HEK293 (cell line): ENCODE data around the gene SLC35B4.

ENCODE experiments used
- BCL11B ChIP-seq: fragments of 450-650 bp; formaldehyde crosslinking; IDR thresholded peaks from 2 replicates; pipeline ENCODE4 v1.5.1; 2016; ENCODE audit warnings: low read depth, missing biosample characterization, missing genetic modification characterization
- HOXA7 ChIP-seq: sonication (generic); formaldehyde crosslinking; IDR thresholded peaks from 2 replicates; pipeline ENCODE4 v1.8.1; 2022; ENCODE audit warnings: missing genetic modification reagents, borderline replicate concordance
- KLF9 ChIP-seq: fragments of 450-650 bp; formaldehyde crosslinking; IDR thresholded peaks from 2 replicates; pipeline ENCODE4 v1.5.1; 2016; ENCODE audit warnings: missing biosample characterization, missing genetic modification characterization, low read depth
- OSR2 ChIP-seq: fragments of 450-650 bp; formaldehyde crosslinking; IDR thresholded peaks from 2 replicates; pipeline ENCODE4 v1.5.1; 2016; ENCODE audit warnings: missing biosample characterization, missing genetic modification characterization
- ZNF169 ChIP-seq: fragments of 450-650 bp; formaldehyde crosslinking; IDR thresholded peaks from 2 replicates; pipeline ENCODE4 v1.5.1; 2016; ENCODE audit warnings: missing biosample characterization, missing genetic modification characterization
- ZNF214 ChIP-seq: fragments of 450-650 bp; formaldehyde crosslinking; IDR thresholded peaks from 2 replicates; pipeline ENCODE4 v1.5.1; 2017; ENCODE audit warnings: missing biosample characterization, mild to moderate bottlenecking, missing genetic modification characterization, borderline replicate concordance
- ZNF341 ChIP-seq: fragments of 450-650 bp; formaldehyde crosslinking; IDR thresholded peaks from 2 replicates; pipeline ENCODE4; 2016; ENCODE audit warnings: low read depth, missing biosample characterization, missing genetic modification characterization
- ZNF423 ChIP-seq: fragments of 450-650 bp; formaldehyde crosslinking; IDR thresholded peaks from 2 replicates; pipeline ENCODE4 v1.5.1; 2016; ENCODE audit warnings: missing biosample characterization, missing genetic modification characterization
- ZNF560 ChIP-seq: fragments of 450-650 bp; formaldehyde crosslinking; IDR thresholded peaks from 2 replicates; pipeline ENCODE4 v1.5.1; 2017; ENCODE audit warnings: missing biosample characterization, missing genetic modification characterization, borderline replicate concordance
- ZNF571 ChIP-seq: fragments of 450-650 bp; formaldehyde crosslinking; IDR thresholded peaks from 2 replicates; pipeline ENCODE4 v1.5.0; 2017; ENCODE audit warnings: missing biosample characterization, missing genetic modification characterization
- ZNF596 ChIP-seq: fragments of 450-650 bp; IDR thresholded peaks from 2 replicates; pipeline ENCODE4 v1.5.0; 2018; ENCODE audit warnings: missing biosample characterization, mild to moderate bottlenecking, missing genetic modification characterization, moderate library complexity
- ZNF610 ChIP-seq: fragments of 450-650 bp; formaldehyde crosslinking; IDR thresholded peaks from 2 replicates; pipeline ENCODE4 v1.5.1; 2016; ENCODE audit warnings: missing biosample characterization, missing genetic modification characterization, borderline replicate concordance
- ZNF837 ChIP-seq: fragments of 450-650 bp; formaldehyde crosslinking; IDR thresholded peaks from 2 replicates; pipeline ENCODE4 v1.5.1; 2016; ENCODE audit warnings: missing biosample characterization, missing genetic modification characterization
- TF ChIP-seq, protein P1 (sequence below): fragments of 450-650 bp; formaldehyde crosslinking; IDR thresholded peaks from 2 replicates; pipeline ENCODE4 v1.5.1; 2016; ENCODE audit warnings: missing biosample characterization, missing genetic modification characterization, borderline replicate concordance
- TF ChIP-seq, protein P2 (sequence below): fragments of 450-650 bp; formaldehyde crosslinking; IDR thresholded peaks from 2 replicates; pipeline ENCODE4 v1.5.1; 2016; ENCODE audit warnings: missing biosample characterization, missing genetic modification characterization
- TF ChIP-seq, protein P3 (sequence below): fragments of 450-650 bp; formaldehyde crosslinking; IDR thresholded peaks from 2 replicates; pipeline ENCODE4 v1.5.1; 2016; ENCODE audit warnings: missing biosample characterization, missing genetic modification characterization
- TF ChIP-seq, protein P4 (sequence below): fragments of 450-650 bp; formaldehyde crosslinking; optimal IDR thresholded peaks from 2 replicates; pipeline ENCODE3; 2016; ENCODE audit warnings: missing biosample characterization, mild to moderate bottlenecking, missing genetic modification characterization
- TF ChIP-seq, protein P5 (sequence below): fragments of 450-650 bp; formaldehyde crosslinking; IDR thresholded peaks from 2 replicates; pipeline ENCODE4 v1.5.1; 2017; ENCODE audit warnings: missing biosample characterization, missing genetic modification characterization

SLC35B4 gene

DNA sequence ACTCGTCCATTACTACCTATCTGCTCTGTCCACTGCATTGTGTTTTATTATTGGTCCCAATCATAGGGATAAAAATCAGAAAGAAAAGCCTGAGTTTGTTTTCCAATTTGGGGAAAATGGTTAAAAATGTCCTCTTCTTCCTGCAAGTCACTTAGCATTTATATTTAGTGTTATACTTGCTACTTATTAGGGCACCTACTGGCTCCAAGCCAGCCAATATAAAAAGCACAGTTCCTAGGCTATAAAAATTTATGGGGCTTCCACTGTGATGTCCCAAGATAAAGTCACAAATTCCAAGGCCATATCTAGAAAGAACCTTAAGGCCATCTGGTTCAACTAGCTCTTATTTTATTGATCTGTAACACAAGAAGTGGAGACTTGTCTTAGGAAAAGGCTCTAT, 3.2 kb downstream of the SLC35B4 start (continued):
- TF ChIP-seq KLF9 (tag by site-specific recombination) (no peak), ZNF169 (tag by site-specific recombination) (no peak), OSR2 (tag by site-specific recombination) (no peak), ZNF423 (tag by site-specific recombination) (no peak), HOXA7 (CRISPR knock-in tag) (no peak), ZNF341 (tag by site-specific recombination) (no peak), ZNF560 (no peak), BCL11B (tag by site-specific recombination) (no peak), ZNF610 (tag by site-specific recombination) (no peak), ZNF596 (0 out of 2 replicates have a peak, but pooled peaks have one; percentile 22), ZNF214 (no peak), ZNF837 (no peak), ZNF571 (tag by site-specific recombination) (no peak)
- TF ChIP-seq, protein P1, sequence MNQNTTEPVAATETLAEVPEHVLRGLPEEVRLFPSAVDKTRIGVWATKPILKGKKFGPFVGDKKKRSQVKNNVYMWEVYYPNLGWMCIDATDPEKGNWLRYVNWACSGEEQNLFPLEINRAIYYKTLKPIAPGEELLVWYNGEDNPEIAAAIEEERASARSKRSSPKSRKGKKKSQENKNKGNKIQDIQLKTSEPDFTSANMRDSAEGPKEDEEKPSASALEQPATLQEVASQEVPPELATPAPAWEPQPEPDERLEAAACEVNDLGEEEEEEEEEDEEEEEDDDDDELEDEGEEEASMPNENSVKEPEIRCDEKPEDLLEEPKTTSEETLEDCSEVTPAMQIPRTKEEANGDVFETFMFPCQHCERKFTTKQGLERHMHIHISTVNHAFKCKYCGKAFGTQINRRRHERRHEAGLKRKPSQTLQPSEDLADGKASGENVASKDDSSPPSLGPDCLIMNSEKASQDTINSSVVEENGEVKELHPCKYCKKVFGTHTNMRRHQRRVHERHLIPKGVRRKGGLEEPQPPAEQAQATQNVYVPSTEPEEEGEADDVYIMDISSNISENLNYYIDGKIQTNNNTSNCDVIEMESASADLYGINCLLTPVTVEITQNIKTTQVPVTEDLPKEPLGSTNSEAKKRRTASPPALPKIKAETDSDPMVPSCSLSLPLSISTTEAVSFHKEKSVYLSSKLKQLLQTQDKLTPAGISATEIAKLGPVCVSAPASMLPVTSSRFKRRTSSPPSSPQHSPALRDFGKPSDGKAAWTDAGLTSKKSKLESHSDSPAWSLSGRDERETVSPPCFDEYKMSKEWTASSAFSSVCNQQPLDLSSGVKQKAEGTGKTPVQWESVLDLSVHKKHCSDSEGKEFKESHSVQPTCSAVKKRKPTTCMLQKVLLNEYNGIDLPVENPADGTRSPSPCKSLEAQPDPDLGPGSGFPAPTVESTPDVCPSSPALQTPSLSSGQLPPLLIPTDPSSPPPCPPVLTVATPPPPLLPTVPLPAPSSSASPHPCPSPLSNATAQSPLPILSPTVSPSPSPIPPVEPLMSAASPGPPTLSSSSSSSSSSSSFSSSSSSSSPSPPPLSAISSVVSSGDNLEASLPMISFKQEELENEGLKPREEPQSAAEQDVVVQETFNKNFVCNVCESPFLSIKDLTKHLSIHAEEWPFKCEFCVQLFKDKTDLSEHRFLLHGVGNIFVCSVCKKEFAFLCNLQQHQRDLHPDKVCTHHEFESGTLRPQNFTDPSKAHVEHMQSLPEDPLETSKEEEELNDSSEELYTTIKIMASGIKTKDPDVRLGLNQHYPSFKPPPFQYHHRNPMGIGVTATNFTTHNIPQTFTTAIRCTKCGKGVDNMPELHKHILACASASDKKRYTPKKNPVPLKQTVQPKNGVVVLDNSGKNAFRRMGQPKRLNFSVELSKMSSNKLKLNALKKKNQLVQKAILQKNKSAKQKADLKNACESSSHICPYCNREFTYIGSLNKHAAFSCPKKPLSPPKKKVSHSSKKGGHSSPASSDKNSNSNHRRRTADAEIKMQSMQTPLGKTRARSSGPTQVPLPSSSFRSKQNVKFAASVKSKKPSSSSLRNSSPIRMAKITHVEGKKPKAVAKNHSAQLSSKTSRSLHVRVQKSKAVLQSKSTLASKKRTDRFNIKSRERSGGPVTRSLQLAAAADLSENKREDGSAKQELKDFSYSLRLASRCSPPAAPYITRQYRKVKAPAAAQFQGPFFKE (tag by site-specific recombination), result no peak
- TF ChIP-seq, protein P2, sequence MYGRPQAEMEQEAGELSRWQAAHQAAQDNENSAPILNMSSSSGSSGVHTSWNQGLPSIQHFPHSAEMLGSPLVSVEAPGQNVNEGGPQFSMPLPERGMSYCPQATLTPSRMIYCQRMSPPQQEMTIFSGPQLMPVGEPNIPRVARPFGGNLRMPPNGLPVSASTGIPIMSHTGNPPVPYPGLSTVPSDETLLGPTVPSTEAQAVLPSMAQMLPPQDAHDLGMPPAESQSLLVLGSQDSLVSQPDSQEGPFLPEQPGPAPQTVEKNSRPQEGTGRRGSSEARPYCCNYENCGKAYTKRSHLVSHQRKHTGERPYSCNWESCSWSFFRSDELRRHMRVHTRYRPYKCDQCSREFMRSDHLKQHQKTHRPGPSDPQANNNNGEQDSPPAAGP (tag by site-specific recombination), result no peak
- TF ChIP-seq, protein P3, sequence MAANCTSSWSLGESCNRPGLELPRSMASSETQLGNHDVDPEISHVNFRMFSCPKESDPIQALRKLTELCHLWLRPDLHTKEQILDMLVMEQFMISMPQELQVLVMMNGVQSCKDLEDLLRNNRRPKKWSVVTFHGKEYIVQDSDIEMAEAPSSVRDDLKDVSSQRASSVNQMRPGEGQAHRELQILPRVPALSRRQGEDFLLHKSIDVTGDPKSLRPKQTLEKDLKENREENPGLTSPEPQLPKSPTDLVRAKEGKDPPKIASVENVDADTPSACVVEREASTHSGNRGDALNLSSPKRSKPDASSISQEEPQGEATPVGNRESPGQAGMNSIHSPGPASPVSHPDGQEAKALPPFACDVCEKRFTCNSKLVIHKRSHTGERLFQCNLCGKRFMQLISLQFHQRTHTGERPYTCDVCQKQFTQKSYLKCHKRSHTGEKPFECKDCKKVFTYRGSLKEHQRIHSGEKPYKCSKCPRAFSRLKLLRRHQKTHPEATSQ, result no peak
- TF ChIP-seq, protein P4, sequence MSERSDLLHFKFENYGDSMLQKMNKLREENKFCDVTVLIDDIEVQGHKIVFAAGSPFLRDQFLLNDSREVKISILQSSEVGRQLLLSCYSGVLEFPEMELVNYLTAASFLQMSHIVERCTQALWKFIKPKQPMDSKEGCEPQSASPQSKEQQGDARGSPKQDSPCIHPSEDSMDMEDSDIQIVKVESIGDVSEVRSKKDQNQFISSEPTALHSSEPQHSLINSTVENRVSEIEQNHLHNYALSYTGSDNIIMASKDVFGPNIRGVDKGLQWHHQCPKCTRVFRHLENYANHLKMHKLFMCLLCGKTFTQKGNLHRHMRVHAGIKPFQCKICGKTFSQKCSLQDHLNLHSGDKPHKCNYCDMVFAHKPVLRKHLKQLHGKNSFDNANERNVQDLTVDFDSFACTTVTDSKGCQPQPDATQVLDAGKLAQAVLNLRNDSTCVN (tag by site-specific recombination), result no peak
- TF ChIP-seq, protein P5, sequence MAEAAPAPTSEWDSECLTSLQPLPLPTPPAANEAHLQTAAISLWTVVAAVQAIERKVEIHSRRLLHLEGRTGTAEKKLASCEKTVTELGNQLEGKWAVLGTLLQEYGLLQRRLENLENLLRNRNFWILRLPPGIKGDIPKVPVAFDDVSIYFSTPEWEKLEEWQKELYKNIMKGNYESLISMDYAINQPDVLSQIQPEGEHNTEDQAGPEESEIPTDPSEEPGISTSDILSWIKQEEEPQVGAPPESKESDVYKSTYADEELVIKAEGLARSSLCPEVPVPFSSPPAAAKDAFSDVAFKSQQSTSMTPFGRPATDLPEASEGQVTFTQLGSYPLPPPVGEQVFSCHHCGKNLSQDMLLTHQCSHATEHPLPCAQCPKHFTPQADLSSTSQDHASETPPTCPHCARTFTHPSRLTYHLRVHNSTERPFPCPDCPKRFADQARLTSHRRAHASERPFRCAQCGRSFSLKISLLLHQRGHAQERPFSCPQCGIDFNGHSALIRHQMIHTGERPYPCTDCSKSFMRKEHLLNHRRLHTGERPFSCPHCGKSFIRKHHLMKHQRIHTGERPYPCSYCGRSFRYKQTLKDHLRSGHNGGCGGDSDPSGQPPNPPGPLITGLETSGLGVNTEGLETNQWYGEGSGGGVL (tag by site-specific recombination), result no peak
- TF ChIP-seq, all 188 proteins: peak for 4
